Endothelial cell of umbilical vein (primary cell): ENCODE data around the gene DNAH6. TPM values are rescaled to one million over a fixed set of nuclear protein-coding genes. Genes with fewer than 3 reads are reported as not detected.

ENCODE experiments used
- BruUV-seq: library from RNA; stranded (reverse); fragments of 400-500 nt; replicated peaks from 2 replicates; lab custom pipeline; 2021; lab: Mats Ljungman, UMichigan
- CTCF ChIA-PET: fragments of 300-600, 350-600 bp; sonication (Branson Sonifier 250); formaldehyde crosslinking; loops from one replicate; lab custom pipeline; 2021; ENCODE audit warnings: antibody characterized with exemption, inconsistent platforms; lab: Charles Lee
- POLR2A ChIA-PET: fragments of 300-600, 350-600 bp; sonication (Branson Sonifier 250); formaldehyde crosslinking; loops from one replicate; lab custom pipeline; 2021; ENCODE audit warnings: antibody characterized with exemption, inconsistent platforms; lab: Charles Lee
- DNase-seq: peaks from one replicate; pipeline ENCODE4 v3.0.0-alpha.2; 2011; ENCODE audit warnings: low read depth, low spot score
- FAIRE-seq: peaks from 2 replicates; lab custom pipeline; 2011; peaks lifted over from hg19 to GRCh38; lab: Jason Lieb, UNC
- H2AFZ ChIP-seq: 2 replicates; pipeline ENCODE4 v1.6.0; 2012; ENCODE audit warnings: low read depth, low read length, control low read depth, inconsistent platforms
- H3K27ac ChIP-seq: 2 replicates; pipeline ENCODE4 v1.5.1; 2011; ENCODE audit warnings: low read depth, mild to moderate bottlenecking, control low read depth, low read length, moderate library complexity; ENCODE audit not compliant: insufficient read depth
- H3K27me3 ChIP-seq, 2 experiments: 2 replicates each; pipeline versions ENCODE4 v1.6.0 to v1.6.1; 2011; ENCODE audit warnings: low read length in 2 of 2, mixed read lengths in 1 of 2; ENCODE audit not compliant: control insufficient read depth in 2 of 2, insufficient read depth in 2 of 2
- H3K36me3 ChIP-seq, 2 experiments: 2 replicates in 1 of 2; 3 replicates in 1 of 2; pipeline ENCODE4 v1.5.1; 2011; ENCODE audit warnings: low read length in 2 of 2, mild to moderate bottlenecking in 1 of 2, moderate library complexity in 1 of 2; ENCODE audit not compliant: control insufficient read depth in 2 of 2, insufficient read depth in 2 of 2; ENCODE audit errors: extremely low read depth in 1 of 2
- H3K4me1 ChIP-seq: 3 replicates; pipeline ENCODE4 v1.5.1; 2011; ENCODE audit warnings: mild to moderate bottlenecking, low read length; ENCODE audit not compliant: control insufficient read depth, insufficient read depth; ENCODE audit errors: extremely low read depth
- H3K4me2 ChIP-seq: 2 replicates; pipeline ENCODE4 v1.6.1; 2011; ENCODE audit warnings: low read length, control low read depth, mixed read lengths; ENCODE audit not compliant: insufficient read depth
- H3K4me3 ChIP-seq, 3 experiments: fragments of 200-600 bp in 1 of 3; sonication (generic), shearing (Covaris generic) in 1 of 3; replicated peaks in 1 of 3; 2 replicates each; pipeline ENCODE4 v1.5.1; 2011 to 2016; ENCODE audit warnings: control low read depth in 3 of 3, low read length in 3 of 3, mild to moderate bottlenecking in 2 of 3, inconsistent platforms in 1 of 3, low read depth in 1 of 3, moderate library complexity in 1 of 3; ENCODE audit not compliant: insufficient read depth in 1 of 3
- H3K79me2 ChIP-seq: 2 replicates; pipeline ENCODE4 v1.6.0; 2012; ENCODE audit warnings: low read length, inconsistent platforms; ENCODE audit not compliant: control insufficient read depth, insufficient read depth
- H3K9ac ChIP-seq: replicated peaks from 2 replicates; pipeline ENCODE3; 2011; ENCODE audit warnings: low read length, control low read depth; ENCODE audit not compliant: insufficient read depth; ENCODE audit errors: extremely low read depth
- H3K9me1 ChIP-seq: replicated peaks from 3 replicates; pipeline ENCODE4 v1.6.0; 2011; ENCODE audit warnings: mild to moderate bottlenecking, low read length; ENCODE audit not compliant: control insufficient read depth, insufficient read depth; ENCODE audit errors: extremely low read depth
- H3K9me3 ChIP-seq: replicated peaks from 2 replicates; pipeline ENCODE4 v1.5.1; 2012; ENCODE audit warnings: low read length, inconsistent platforms; ENCODE audit not compliant: control insufficient read depth, insufficient read depth
- H4K20me1 ChIP-seq: replicated peaks from 2 replicates; pipeline ENCODE3; 2011; ENCODE audit warnings: mild to moderate bottlenecking, low read length; ENCODE audit not compliant: control insufficient read depth, insufficient read depth; ENCODE audit errors: extremely low read depth
- CTCF ChIP-seq, 2 donors: IDR thresholded peaks; 1 replicate in 1 of 2; 2 replicates in 1 of 2; pipeline ENCODE4 v1.5.1; 2011; ENCODE audit warnings: low read length in 2 of 2, mild to moderate bottlenecking in 2 of 2, moderate library complexity in 2 of 2, control low read depth in 1 of 2, inconsistent platforms in 1 of 2, low read depth in 1 of 2; ENCODE audit not compliant: insufficient read depth in 1 of 2; ENCODE audit errors: extremely low read depth in 1 of 2
- FOS ChIP-seq: IDR thresholded peaks from 2 replicates; pipeline ENCODE4 v1.6.1; 2011; ENCODE audit warnings: mild to moderate bottlenecking, low read length, moderate library complexity, borderline replicate concordance; ENCODE audit not compliant: insufficient read depth
- GATA2 ChIP-seq: IDR thresholded peaks from 2 replicates; pipeline ENCODE4 v1.7.0; 2011; ENCODE audit warnings: low read depth, mild to moderate bottlenecking, moderate library complexity, mixed read lengths, low read length; ENCODE audit not compliant: insufficient read length, insufficient read depth
- JUN ChIP-seq: IDR thresholded peaks from 2 replicates; pipeline ENCODE4 v1.6.1; 2011; ENCODE audit warnings: borderline replicate concordance, low read depth; ENCODE audit not compliant: insufficient read length, insufficient read depth
- MAX ChIP-seq: IDR thresholded peaks from 2 replicates; pipeline ENCODE4 v1.6.1; 2011; ENCODE audit not compliant: insufficient read depth, insufficient read length
- MYC ChIP-seq: IDR thresholded peaks from one replicate; pipeline ENCODE4 v1.6.1; 2011; ENCODE audit warnings: mild to moderate bottlenecking, low read depth, low read length
- POLR2A ChIP-seq: IDR thresholded peaks from 2 replicates; pipeline ENCODE4 v1.6.1; 2012; ENCODE audit warnings: low read depth, mild to moderate bottlenecking, control low read depth, low read length
- dilution Hi-C: fragments of 300-500 bp; cut with MboI; formaldehyde crosslinking; loops from one replicate; pipeline ENCODE4 v1.15.0; 2019; ENCODE audit warnings: low sequenced_read_pairs; ENCODE audit not compliant: extremely low pct_ligation_motif_present
- intact Hi-C: fragments of 100-400 bp; cut with micrococcal nuclease; formaldehyde crosslinking; loops from one replicate; pipeline ENCODE4 v1.10.0; 2022
- polyA plus RNA-seq, 4 experiments: library from polyadenylated mRNA; depleted of rRNA in 3 of 4; stranded (reverse) in 3 of 4; unstranded in 1 of 4; fragments of >200 nt; gene quantifications; 2 replicates each; pipeline versions ENCODE4 v1.2.1 to v1.2.3, GENCODE V29; 2011 to 2012; ENCODE audit warnings: missing spikeins in 1 of 4
- total RNA-seq: library from RNA; stranded (reverse); gene quantifications from 2 replicates; pipeline ENCODE4 v1.2.3, GENCODE V29; 2021

The DNAH6 gene
- total and polyA plus RNA-seq, 2 donors (not counting 3 experiments of a cell fraction or from before 2014, with no cell fraction given), result 0.24 TPM; not detected in 1

- Histone ChIP-seq H3K9ac (no peak overlapping the region), H3K4me2 (no peak overlapping the region), H2AFZ (no peak overlapping the region), H3K27ac (no peak overlapping the region), H3K4me1 (no peaks in the 10 kb centered on the region), H3K9me1 (no peaks in the 10 kb centered on the region), H3K79me2 (no peaks in the 10 kb centered on the region), H3K9me3 (no peaks in the 10 kb centered on the region), H3K36me3 (no peaks in the 10 kb centered on the region), H3K27me3 (no peaks in the 10 kb centered on the region), H3K4me3 (no peak overlapping the region), H4K20me1 (no peaks in the 10 kb centered on the region)
- no peak for FAIRE-seq
- dilution Hi-C loops (no loop called here), intact Hi-C loops (no loop called here)
- BruUV-seq, result no TSS peak
- TF ChIP-seq FOS (no peak), POLR2A (no peak), CTCF (IDR thresholded peaks at IDR 0.05; ENCODE audit: extremely low read depth in 1 of 2, insufficient read depth in 1 of 2, low read depth in 1 of 2, low read length in 2 of 2) (no peak), MAX (no peak), MYC (no peak), GATA2 (no peak), JUN (no peak)
- ChIA-PET POLR2A (no interaction called here), CTCF (no interaction called here)
- no peak for DNase-seq
Measured at GRCh38 chr2:84808279-84808678, 292.0 kb downstream of the DNAH6 start.
